ENCODE results near the gene ZNF699. TPM values are rescaled to one million over a fixed set of nuclear protein-coding genes. Genes with fewer than 3 reads are reported as not detected.

The ZNF699 gene
- total RNA-seq, 1 experiment from 2014 or later = 4.2 TPM

- Histone ChIP-seq H2BK15ac (ENCODE audit: low read depth, low read length) (no peak overlapping the region), H4K20me1 (ENCODE audit: control insufficient read depth, insufficient read depth, insufficient read length) (no peaks in the 10 kb centered on the region), H3K18ac (ENCODE audit: insufficient read length, low read depth, low read length) (no peak overlapping the region), H2BK120ac (ENCODE audit: low read depth, low read length, poor library complexity, severe bottlenecking) (no peak overlapping the region), H3K27me3 (ENCODE audit: insufficient read depth, low read length) (no peaks in the 10 kb centered on the region), H4K5ac (ENCODE audit: insufficient read length, low read depth, low read length) (no peak overlapping the region), H3K4ac (ENCODE audit: low read depth, low read length) (no peak overlapping the region), H4K8ac (replicated peaks; ENCODE audit: insufficient read length, low read depth, low read length) (no peak overlapping the region), H3K27ac (ENCODE audit: insufficient read length, low read depth, low read length) (no peak overlapping the region), H3K4me1 (ENCODE audit: insufficient read depth, low read length) (no peaks in the 10 kb centered on the region), H2BK5ac (ENCODE audit: insufficient read length, low read length) (no peak overlapping the region), H4K91ac (ENCODE audit: insufficient read length, low read depth, low read length) (no peak overlapping the region), H3K4me2 (ENCODE audit: insufficient read depth, insufficient read length, low read length) (no peak overlapping the region), H2BK20ac (ENCODE audit: low read depth, low read length, poor library complexity, severe bottlenecking) (no peak overlapping the region), H2AFZ (ENCODE audit: low read length) (no peak overlapping the region), H3K9me3 (ENCODE audit: control insufficient read depth, low read depth, low read length) (peaks cover 90% of the 10 kb centered on the region), H2BK12ac (ENCODE audit: insufficient read length, low read depth, low read length) (no peak overlapping the region), H3K23me2 (ENCODE audit: insufficient read length, low read depth, low read length, poor library complexity, severe bottlenecking) (no peaks in the 10 kb centered on the region), H3K23ac (ENCODE audit: insufficient read length, low read depth, low read length) (no peak overlapping the region), H3T11ph (ENCODE audit: low read length) (no peak overlapping the region), H3K79me1 (ENCODE audit: insufficient read depth, low read depth, low read length, poor library complexity, severe bottlenecking) (no peaks in the 10 kb centered on the region), H3K9ac (ENCODE audit: extremely low read depth, insufficient read length, low read length) (no peak overlapping the region), H2AK5ac (ENCODE audit: insufficient read length, low read length) (no peak overlapping the region), H3K56ac (ENCODE audit: insufficient read length, low read depth, low read length) (no peak overlapping the region), H3K14ac (ENCODE audit: insufficient read depth, low read length) (no peak overlapping the region), H3K79me2 (ENCODE audit: insufficient read depth, low read length) (no peaks in the 10 kb centered on the region)
- H3K4me1 Mint-ChIP-seq = no peaks in the 10 kb centered on the region
- peaks cover 89 to 97% of the 10 kb centered on the region in 2 experiments for H3K9me3 Mint-ChIP-seq
- H3K36me3 Mint-ChIP-seq (ENCODE audit: insufficient read depth in 1 of 3, low read depth in 3 of 3) = peaks cover 81 to 91% (median 81%) of the 10 kb centered on the region in 3 experiments
- H3K27ac Mint-ChIP-seq = no peak overlapping the region
- H3K27me3 Mint-ChIP-seq (ENCODE audit: low read depth) = no peaks in the 10 kb centered on the region; the same call in none of the 2 replicates
- no CpG with 5 or more reads among the region's 2 CpGs for WGBS (ENCODE audit: extremely low coverage, insufficient read length, low lambda C conversion rate)
- DNase-seq = no peak
- TF ChIP-seq CTCF (conservative IDR thresholded peaks at IDR 0.05) = no peak
- H3K4me3 Mint-ChIP-seq = no peak overlapping the region
These were observed 35.4 kb upstream of the ZNF699 start for GRCh38 chr19:9345005-9345404.
